ENCODE data around the gene ADARB1. TPM values are rescaled to one million over a fixed set of nuclear protein-coding genes. Genes with fewer than 3 reads are reported as not detected.

Gene ADARB1
- total and polyA plus RNA-seq, 2 of the 8 experiments (the other 6 are each of a cell fraction or from before 2014, with no cell fraction given): 4.7 to 14.9 TPM

GRCh38 chr21:45180246-45180599 is 105.8 kb downstream of the ADARB1 start:
- Histone ChIP-seq H2BK5ac (ENCODE audit: low read depth, low read length) (no peak overlapping the region), H2AK5ac (ENCODE audit: low read depth, low read length) (no peak overlapping the region), H3K4me1 (replicated peaks in 1 of 4; ENCODE audit: control insufficient read depth in 3 of 4, insufficient read depth in 4 of 4, low read length in 3 of 4) (peaks cover 0 to 3% (median 0%) of the 10 kb centered on the region in 4 experiments; a peak in 1 of 7 replicates), H3K23me2 (ENCODE audit: low read depth, low read length) (no peaks in the 10 kb centered on the region), H3K9me3 (ENCODE audit: insufficient read depth in 2 of 2, low read depth in 1 of 2, low read length in 1 of 2) (no peaks in the 10 kb centered on the region), H4K20me1 (replicated peaks in 1 of 2; ENCODE audit: control insufficient read depth in 1 of 2, insufficient read depth in 2 of 2, low read length in 2 of 2) (no peaks in the 10 kb centered on the region), H4K91ac (replicated peaks; ENCODE audit: insufficient read length, low read length) (no peak overlapping the region), H3K79me1 (ENCODE audit: low read depth, low read length) (no peaks in the 10 kb centered on the region), H3K4me2 (ENCODE audit: insufficient read depth in 1 of 2, low read depth in 2 of 2, low read length in 2 of 2) (no peak overlapping the region), H2BK120ac (replicated peaks; ENCODE audit: low read depth, low read length) (no peak overlapping the region), H3K27me3 (replicated peaks in 1 of 4; ENCODE audit: control insufficient read depth in 3 of 4, extremely low read depth in 1 of 4, insufficient read depth in 3 of 4, low read length in 3 of 4) (no peaks in the 10 kb centered on the region), H3K4me3 (ENCODE audit: extremely low read depth in 1 of 4, insufficient read depth in 2 of 4, low read depth in 3 of 4, low read length in 4 of 4) (no peak overlapping the region), H3K9ac (replicated peaks in 1 of 4; ENCODE audit: extremely low read depth in 1 of 4, low read depth in 3 of 4, low read length in 3 of 4) (no peak overlapping the region), H4K8ac (ENCODE audit: extremely low read depth, insufficient read depth, low read length) (no peak overlapping the region), H3K27ac (ENCODE audit: low read depth, low read length) (no peak overlapping the region), H4K5ac (ENCODE audit: insufficient read length, low read depth, low read length) (no peak overlapping the region), H2BK12ac (ENCODE audit: low read depth, low read length) (no peak overlapping the region), H2AFZ (ENCODE audit: low read length) (no peak overlapping the region), H3K4ac (replicated peaks; ENCODE audit: insufficient read length, low read depth, low read length) (no peak overlapping the region), H3K56ac (replicated peaks; ENCODE audit: insufficient read length, low read depth, low read length) (no peak overlapping the region), H3K18ac (ENCODE audit: extremely low read depth, low read length) (no peak overlapping the region), H2BK20ac (ENCODE audit: low read length) (no peak overlapping the region), H2BK15ac (ENCODE audit: low read length) (no peak overlapping the region), H3K36me3 (ENCODE audit: control insufficient read depth in 2 of 4, insufficient read depth in 4 of 4, low read length in 3 of 4) (0 out of 8 replicates have a peak, but pooled peaks cover 0 to 3% (median 0%) of the 10 kb centered on the region in 4 experiments), H3K79me2 (ENCODE audit: control insufficient read depth in 1 of 2, insufficient read depth in 2 of 2, low read length in 2 of 2) (no peaks in the 10 kb centered on the region), H3K23ac (ENCODE audit: insufficient read length) (no peak overlapping the region), H3K14ac (ENCODE audit: insufficient read length) (no peak overlapping the region)
- TF ChIP-seq CBX5 (IDR thresholded peaks at IDR 0.05; ENCODE audit: low read depth, low read length) (no peak), CHD2 (IDR thresholded peaks at IDR 0.05; ENCODE audit: low read length) (no peak), ASH2L (IDR thresholded peaks at IDR 0.05; ENCODE audit: low read length) (no peak), RXRA (IDR thresholded peaks at IDR 0.05; ENCODE audit: insufficient read depth, low read depth, low read length) (no peak), SIX5 (IDR thresholded peaks at IDR 0.05; ENCODE audit: low read depth, low read length) (no peak), KDM1A (IDR thresholded peaks at IDR 0.05; ENCODE audit: borderline replicate concordance, low read length) (no peak), POU5F1 (IDR thresholded peaks at IDR 0.05; ENCODE audit: low read depth, low read length) (no peak), JUN (IDR thresholded peaks at IDR 0.05; ENCODE audit: low read depth, low read length) (no peak), MAFK (IDR thresholded peaks at IDR 0.05; ENCODE audit: low read depth, low read length) (no peak), CTCF (IDR thresholded peaks at IDR 0.05; ENCODE audit: control extremely low read depth in 1 of 3, insufficient read depth in 1 of 3, low read depth in 1 of 3, low read length in 3 of 3) (no peak)
- POLR2A ChIA-PET (ENCODE audit: partially characterized antibody): no interaction called here
- DNase-seq (ENCODE audit: low read depth in 1 of 2, low spot score in 2 of 2) (no peak), FAIRE-seq (no peak)
- CTCF ChIA-PET (ENCODE audit: partially characterized antibody): interaction anchor here (0.8 kb wide), 1 partner anchor 17 kb away, joined by 3 read pairs; no protein-coding TSS in a partner anchor
- 94% methylated on average over 11 of the region's 11 CpGs; no CpG with 5 or more reads in 1 of the 2 experiments for whole genome bisulfite sequencing, 2 experiments (ENCODE audit: extremely low coverage in 1 of 2, insufficient coverage in 1 of 2, insufficient read length in 1 of 2, insufficient replicate concordance in 2 of 2, low coverage in 1 of 2, low lambda C conversion rate in 2 of 2, missing lambda C conversion rate in 1 of 2)

Measured in H1 (cell line).